Measurements from ENCODE around the gene MOCS1.
A peak's percentile ranks its signal among the peaks of the same experiment; 100 is the strongest.

Gene MOCS1

GRCh38 chr6:39923861-39924260 lies 10.4 kb downstream of the MOCS1 start:
- peak; percentile 70 for DNase-seq

GRCh38 chr6:39923394-39923793 lies 10.9 kb downstream of the MOCS1 start:
- DNase-seq = peak; percentile 81

- no peak for DNase-seq
Measured at GRCh38 chr6:39922821-39923220, 11.4 kb downstream of the MOCS1 start.

GRCh38 chr6:39920157-39920556 lies 14.1 kb downstream of the MOCS1 start:
- no peak for DNase-seq

- no peak for DNase-seq
Measured at GRCh38 chr6:39918831-39919230, 15.4 kb downstream of the MOCS1 start.

- DNase-seq = no peak
Measured at GRCh38 chr6:39917981-39918380, 16.3 kb downstream of the MOCS1 start.

GRCh38 chr6:39917329-39917728 lies 16.9 kb downstream of the MOCS1 start:
- no peak for DNase-seq

- no peak for DNase-seq
Measured at GRCh38 chr6:39915866-39916265, 18.4 kb downstream of the MOCS1 start.

GRCh38 chr6:39914239-39914638 lies 20.0 kb downstream of the MOCS1 start:
- DNase-seq = no peak

- no peak for DNase-seq
Measured at GRCh38 chr6:39913391-39913916, 20.8 kb downstream of the MOCS1 start.

- DNase-seq = no peak
Measured at GRCh38 chr6:39912446-39912845, 21.8 kb downstream of the MOCS1 start.

GRCh38 chr6:39911513-39912125 lies 22.6 kb downstream of the MOCS1 start:
- DNase-seq = no peak

GRCh38 chr6:39910744-39911143 lies 23.5 kb downstream of the MOCS1 start:
- no peak for DNase-seq

GRCh38 chr6:39910164-39910563 lies 24.1 kb downstream of the MOCS1 start:
- DNase-seq = no peak

GRCh38 chr6:39909701-39910100 lies 24.6 kb downstream of the MOCS1 start:
- DNase-seq = no peak

GRCh38 chr6:39908838-39909583 lies 25.3 kb downstream of the MOCS1 start:
- DNase-seq = no peak

GRCh38 chr6:39907871-39908575 lies 26.2 kb downstream of the MOCS1 start:
- no peak for DNase-seq

- no peak for DNase-seq
Measured at GRCh38 chr6:39906318-39906761, 27.9 kb downstream of the MOCS1 start.

- DNase-seq = no peak
Measured at GRCh38 chr6:39905640-39905975, 28.7 kb downstream of the MOCS1 start.

- DNase-seq = no peak
Measured at GRCh38 chr6:39904946-39905639, 29.2 kb downstream of the MOCS1 start.

- no peak for DNase-seq
Measured at GRCh38 chr6:39903656-39904055, 30.6 kb downstream of the MOCS1 start.

- no peak for DNase-seq
Measured at GRCh38 chr6:39902786-39903465, 31.3 kb downstream of the MOCS1 start.

GRCh38 chr6:39902136-39902535 lies 32.1 kb downstream of the MOCS1 start:
- no peak for DNase-seq
